ENCODE results near the gene CALM1. TPM values are rescaled to one million over a fixed set of nuclear protein-coding genes. Genes with fewer than 3 reads are reported as not detected.

Gene CALM1
- polyA plus RNA-seq, 1 donor from 2014 or later, result 373 TPM

- Histone ChIP-seq H3K27me3 (ENCODE audit: insufficient read depth, low read depth, low read length) (no peaks in the 10 kb centered on the region), H3K4me2 (ENCODE audit: low read length) (no peak overlapping the region), H3F3A (ENCODE audit: insufficient read depth, low read length, poor library complexity, severe bottlenecking) (no peaks in the 10 kb centered on the region), H3K4me3 (ENCODE audit: low read length) (no peak overlapping the region), H3K9me2 (ENCODE audit: insufficient read depth, low read length) (no peaks in the 10 kb centered on the region), H2AFZ (ENCODE audit: low read depth, low read length) (no peak overlapping the region), H4K20me1 (ENCODE audit: insufficient read depth) (no peaks in the 10 kb centered on the region), H3K9ac (ENCODE audit: low read length) (no peak overlapping the region), H3K9me3 (ENCODE audit: low read length) (no peaks in the 10 kb centered on the region), H3K36me3 (ENCODE audit: insufficient read depth, low read length) (no peaks in the 10 kb centered on the region), H3K79me2 (replicated peaks; ENCODE audit: insufficient read depth, low read length) (no peaks in the 10 kb centered on the region), H3K27ac (ENCODE audit: low read length) (no peak overlapping the region)
- TF ChIP-seq POLR2AphosphoS5 (IDR thresholded peaks at IDR 0.05), result no peak
- no peak for TF ChIP-seq REST (IDR thresholded peaks at IDR 0.05; ENCODE audit: borderline replicate concordance)
- TF ChIP-seq RAD21 (conservative IDR thresholded peaks at IDR 0.05), result no peak
- TF ChIP-seq MXI1 (conservative IDR thresholded peaks at IDR 0.05; ENCODE audit: poor library complexity, severe bottlenecking), result no peak
- TF ChIP-seq EP300 (conservative IDR thresholded peaks at IDR 0.05; ENCODE audit: poor library complexity, severe bottlenecking), result no peak
- TF ChIP-seq SMC3 (conservative IDR thresholded peaks at IDR 0.05; ENCODE audit: poor library complexity), result no peak
- no peak for TF ChIP-seq TAF1 (IDR thresholded peaks at IDR 0.05; ENCODE audit: low read depth)
- no peak for TF ChIP-seq CTCF (IDR thresholded peaks at IDR 0.05; ENCODE audit: poor library complexity, severe bottlenecking)
- no peak for TF ChIP-seq EZH2 (IDR thresholded peaks at IDR 0.05; ENCODE audit: borderline replicate concordance, insufficient read depth, low read length, poor library complexity, severe bottlenecking)
Measured at GRCh38 chr14:90355540-90356518, 41.0 kb upstream of the CALM1 start.

- Histone ChIP-seq H3K36me3 (ENCODE audit: insufficient read depth, low read length) (no peaks in the 10 kb centered on the region), H3K4me2 (ENCODE audit: low read length) (no peak overlapping the region), H4K20me1 (ENCODE audit: insufficient read depth) (no peaks in the 10 kb centered on the region), H3K27me3 (ENCODE audit: insufficient read depth, low read depth, low read length) (no peaks in the 10 kb centered on the region), H2AFZ (ENCODE audit: low read depth, low read length) (no peak overlapping the region), H3K9me3 (ENCODE audit: low read length) (no peaks in the 10 kb centered on the region), H3K9me2 (ENCODE audit: insufficient read depth, low read length) (no peaks in the 10 kb centered on the region), H3K27ac (ENCODE audit: low read length) (no peak overlapping the region), H3K4me3 (ENCODE audit: low read length) (no peak overlapping the region), H3K9ac (ENCODE audit: low read length) (no peak overlapping the region), H3F3A (ENCODE audit: insufficient read depth, low read length, poor library complexity, severe bottlenecking) (no peaks in the 10 kb centered on the region), H3K79me2 (replicated peaks; ENCODE audit: insufficient read depth, low read length) (no peaks in the 10 kb centered on the region)
- TF ChIP-seq SMC3 (conservative IDR thresholded peaks at IDR 0.05; ENCODE audit: poor library complexity), result no peak
- no peak for TF ChIP-seq MXI1 (conservative IDR thresholded peaks at IDR 0.05; ENCODE audit: poor library complexity, severe bottlenecking)
- TF ChIP-seq REST (IDR thresholded peaks at IDR 0.05; ENCODE audit: borderline replicate concordance), result no peak
- no peak for TF ChIP-seq TAF1 (IDR thresholded peaks at IDR 0.05; ENCODE audit: low read depth)
- no peak for TF ChIP-seq EZH2 (IDR thresholded peaks at IDR 0.05; ENCODE audit: borderline replicate concordance, insufficient read depth, low read length, poor library complexity, severe bottlenecking)
- TF ChIP-seq POLR2AphosphoS5 (IDR thresholded peaks at IDR 0.05), result no peak
- no peak for TF ChIP-seq CTCF (IDR thresholded peaks at IDR 0.05; ENCODE audit: poor library complexity, severe bottlenecking)
- TF ChIP-seq EP300 (conservative IDR thresholded peaks at IDR 0.05; ENCODE audit: poor library complexity, severe bottlenecking), result no peak
- no peak for TF ChIP-seq RAD21 (conservative IDR thresholded peaks at IDR 0.05)
Measured at GRCh38 chr14:90356925-90357324, 39.9 kb upstream of the CALM1 start.

Measured in neural cell (in vitro differentiated cells).